RPMI7951 (cell line): ENCODE data around the gene SPAG16. TPM values are rescaled to one million over a fixed set of nuclear protein-coding genes. Genes with fewer than 3 reads are reported as not detected.
A peak's percentile ranks its signal among the peaks of the same experiment; 100 is the strongest.
"Not testable (repeated sequence)": the region's sequence is repeated elsewhere in the genome, so short reads cannot be mapped to it uniquely, and the experiment has no call there.

Experiments used
- DNase-seq: peaks from one replicate; pipeline ENCODE4 v3.0.0-alpha.2; 2012; ENCODE audit warnings: low read depth
- total RNA-seq: library from RNA; depleted of rRNA; stranded (reverse); fragments of >200 nt; shearing (Covaris generic); gene quantifications from 2 replicates; pipeline ENCODE4 v1.2.3, GENCODE V29; 2014

The SPAG16 gene
- total RNA-seq, 1 experiment from 2014 or later: 29.9 TPM

DNA sequence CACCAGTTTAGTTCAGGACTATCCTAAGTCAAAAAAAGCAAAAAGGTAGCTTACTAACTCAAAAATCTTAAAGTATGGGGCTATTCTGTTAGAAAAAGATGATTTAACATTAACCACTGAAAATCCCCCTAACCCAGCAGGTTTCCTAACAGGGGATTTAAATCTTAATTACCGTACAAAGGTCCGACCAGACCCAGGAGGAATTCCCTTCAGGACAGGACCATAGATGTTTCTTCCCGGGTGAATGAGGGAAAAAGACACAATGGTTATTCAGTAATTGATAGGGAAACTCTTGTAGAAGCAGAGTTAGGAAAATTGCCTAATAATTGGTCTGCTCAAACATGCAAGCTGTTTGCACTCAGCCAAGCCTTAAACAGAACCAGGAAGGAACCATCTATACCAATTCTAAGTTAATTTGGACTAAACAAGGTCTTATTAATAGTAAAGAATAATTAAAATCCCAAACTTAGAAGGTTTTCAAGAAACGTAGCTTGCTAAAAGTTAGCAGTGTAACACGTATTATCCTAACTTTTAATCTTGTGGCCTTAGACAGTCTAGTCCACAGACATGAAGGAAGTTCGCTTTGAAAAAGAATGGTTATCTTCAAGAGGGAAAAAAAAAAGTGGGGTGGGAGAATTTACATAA, 124.3 kb downstream of the SPAG16 start:
- DNase-seq: not testable (repeated sequence)

DNA sequence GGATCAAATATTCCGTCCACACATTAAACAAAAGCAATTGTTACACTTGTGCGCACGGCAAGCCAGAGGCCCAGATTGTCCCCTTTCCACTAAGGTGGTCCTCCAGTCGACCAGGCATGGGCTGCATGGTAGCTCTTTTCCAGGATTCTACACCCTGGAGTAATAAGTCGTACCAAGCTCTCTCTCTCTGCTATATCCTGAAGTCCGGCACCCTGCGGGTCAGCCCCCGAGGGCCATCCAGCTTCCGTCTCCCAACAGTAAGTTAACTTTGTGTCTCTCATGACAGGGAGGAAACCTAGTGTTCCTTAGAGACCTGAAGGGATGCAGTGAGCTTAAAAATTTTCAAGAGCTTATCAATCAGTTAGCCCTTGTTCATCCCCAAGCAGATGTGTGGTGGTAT, 126.4 kb downstream of the SPAG16 start:
- not testable (repeated sequence) for DNase-seq

DNA sequence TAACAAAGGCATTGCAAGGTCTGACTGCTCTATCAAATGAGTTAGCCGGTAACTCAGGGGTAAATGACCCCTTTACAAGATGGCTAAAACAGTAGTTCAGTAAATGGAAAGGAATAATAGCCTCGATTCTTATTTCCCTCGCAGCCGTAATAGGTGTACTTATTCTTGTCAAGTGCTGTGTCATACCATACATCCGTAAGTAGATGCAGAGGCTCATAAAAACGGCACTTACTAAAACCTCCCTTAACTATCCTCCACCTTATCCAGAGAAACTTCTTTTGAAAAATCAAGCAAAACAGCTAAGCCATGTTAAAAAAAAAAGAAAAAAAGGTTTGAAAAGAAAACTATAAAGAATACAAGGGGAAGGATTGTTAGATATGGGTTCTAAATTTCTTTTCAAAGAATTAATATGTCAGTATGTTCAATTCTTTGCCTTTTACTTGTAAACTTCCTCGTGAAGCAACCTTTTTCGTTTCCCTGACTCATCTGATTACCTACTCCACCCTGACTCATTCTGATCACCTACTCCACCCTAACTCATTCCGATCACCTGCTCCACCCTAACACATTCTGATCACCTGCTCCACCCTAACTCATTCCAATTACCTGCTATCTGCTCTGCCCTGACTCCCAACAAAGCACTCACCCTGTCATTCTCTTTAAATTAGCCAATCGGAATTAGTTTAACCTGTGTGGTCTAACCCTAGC, 127.5 kb downstream of the SPAG16 start:
- no peak for DNase-seq

DNA sequence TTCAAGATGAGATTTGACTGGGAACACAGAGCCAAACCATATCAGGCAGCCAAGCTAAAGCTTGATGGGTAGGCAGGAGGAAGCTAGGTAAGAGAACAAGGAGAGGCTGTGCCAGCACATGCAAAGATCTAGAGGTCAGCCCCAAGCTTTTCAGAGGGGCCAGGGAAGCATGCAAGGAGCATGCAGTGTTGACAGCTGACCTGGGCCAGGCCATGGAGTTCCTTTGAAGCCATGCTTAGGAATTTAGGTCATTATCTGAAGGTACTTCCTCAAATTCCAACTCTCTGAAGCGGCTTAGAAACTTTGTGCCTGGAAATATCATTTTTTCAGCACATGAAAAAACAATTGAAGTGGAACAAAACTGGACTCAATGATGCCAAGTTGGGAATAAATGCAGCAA, 130.8 kb downstream of the SPAG16 start:
- no peak for DNase-seq

DNA sequence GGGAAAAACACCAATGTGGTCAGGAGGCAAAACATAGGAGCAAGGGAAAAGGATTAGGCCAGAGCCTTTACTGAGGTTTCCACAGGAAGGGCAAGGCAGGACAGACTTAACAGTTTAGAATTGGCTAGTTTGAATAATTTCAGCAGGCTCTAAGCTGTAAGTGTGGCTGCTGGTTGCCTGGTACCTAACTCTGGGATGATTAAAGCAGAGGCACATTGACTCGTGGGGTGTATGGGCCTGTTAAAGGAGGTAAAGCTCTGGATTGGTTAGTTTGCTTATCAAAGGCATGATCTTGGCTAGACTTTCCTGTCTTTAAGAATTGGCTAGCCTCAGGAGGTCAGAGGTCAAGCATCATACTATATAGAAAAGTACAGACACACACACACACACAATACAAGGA, 132.6 kb downstream of the SPAG16 start:
- DNase-seq: no peak

DNA sequence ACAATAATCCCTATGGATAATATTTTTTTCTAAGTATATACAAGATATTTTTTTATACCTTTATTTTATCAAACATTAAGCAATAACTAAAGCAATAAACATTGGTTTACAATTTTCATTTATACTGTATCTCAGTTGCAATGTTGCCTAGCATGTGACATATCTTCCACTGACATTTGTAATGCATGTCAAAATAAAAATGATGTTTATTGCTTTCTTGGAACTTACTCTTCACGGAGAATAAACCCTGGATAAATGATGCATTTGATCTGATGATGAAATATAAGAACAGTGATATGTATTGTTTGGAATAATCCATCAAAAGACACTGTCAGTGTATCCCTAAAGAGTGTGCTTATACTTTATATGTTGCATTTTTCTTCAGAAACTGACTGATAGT, 135.7 kb downstream of the SPAG16 start:
- no peak for DNase-seq

DNA sequence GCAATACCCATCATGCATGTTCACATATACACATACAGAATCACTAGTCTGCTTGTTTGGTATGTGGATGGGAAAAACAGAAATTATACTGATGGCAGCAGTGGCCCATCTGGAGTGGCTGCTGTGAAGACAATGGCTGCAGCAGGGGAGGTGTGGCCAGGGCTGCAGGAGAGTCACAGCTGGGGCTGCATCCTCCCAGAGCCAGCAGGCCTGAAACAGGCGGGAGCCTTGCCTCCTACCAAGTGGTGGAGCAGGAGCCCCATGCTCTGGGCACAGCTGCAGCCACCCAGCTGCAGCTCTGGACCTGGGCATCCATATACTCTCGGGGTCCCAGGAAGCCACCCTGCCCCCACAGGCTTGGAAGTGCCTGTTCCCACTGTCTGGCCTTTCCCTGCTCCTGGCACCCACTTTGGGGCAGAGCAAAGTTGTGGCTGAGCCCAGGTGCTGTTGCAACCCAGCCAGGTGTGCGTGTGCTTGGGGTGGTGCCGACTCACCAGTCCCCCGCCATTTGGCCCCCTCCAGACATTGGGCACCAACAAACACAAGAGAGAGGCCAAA, 136.6 kb downstream of the SPAG16 start:
- no peak for DNase-seq

DNA sequence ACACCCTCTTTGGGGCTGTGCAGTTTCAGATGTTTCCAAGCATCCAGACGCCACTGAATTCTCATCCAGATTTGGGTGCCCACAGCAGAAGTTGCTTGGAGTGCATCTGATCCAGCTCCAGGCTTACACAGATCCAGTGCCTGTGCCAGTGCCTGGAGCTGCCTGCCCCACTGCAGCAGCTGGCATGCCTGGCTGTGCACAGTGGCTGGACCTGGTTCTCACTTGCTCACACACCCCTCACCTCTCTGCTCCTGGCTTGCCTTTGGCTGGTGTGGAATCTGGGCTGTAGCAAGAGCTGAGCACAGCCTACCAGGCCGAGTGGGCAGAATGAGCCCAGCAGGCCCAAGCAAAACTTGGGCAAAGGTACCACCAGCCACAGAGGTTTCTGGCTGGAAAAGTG, 137.9 kb downstream of the SPAG16 start:
- no peak for DNase-seq

DNA sequence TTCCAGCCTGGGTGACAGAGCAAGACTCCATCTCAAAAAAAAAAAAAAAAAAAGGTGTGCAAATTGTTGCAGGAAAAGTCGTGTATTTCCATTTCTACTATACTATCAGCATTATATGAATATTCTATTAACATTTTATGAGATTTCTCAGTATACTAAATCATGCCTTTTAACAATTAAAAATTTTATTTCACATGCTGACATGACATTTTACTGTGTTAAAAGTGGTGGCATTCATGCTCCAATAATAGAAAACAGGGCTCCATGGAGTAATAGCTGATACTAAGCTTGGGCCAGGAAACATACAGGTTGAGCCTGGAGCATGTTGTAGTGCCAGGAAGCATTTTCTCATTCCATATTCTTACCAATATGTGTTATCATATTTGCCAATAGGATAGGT, 141.4 kb downstream of the SPAG16 start:
- DNase-seq: no peak

DNA sequence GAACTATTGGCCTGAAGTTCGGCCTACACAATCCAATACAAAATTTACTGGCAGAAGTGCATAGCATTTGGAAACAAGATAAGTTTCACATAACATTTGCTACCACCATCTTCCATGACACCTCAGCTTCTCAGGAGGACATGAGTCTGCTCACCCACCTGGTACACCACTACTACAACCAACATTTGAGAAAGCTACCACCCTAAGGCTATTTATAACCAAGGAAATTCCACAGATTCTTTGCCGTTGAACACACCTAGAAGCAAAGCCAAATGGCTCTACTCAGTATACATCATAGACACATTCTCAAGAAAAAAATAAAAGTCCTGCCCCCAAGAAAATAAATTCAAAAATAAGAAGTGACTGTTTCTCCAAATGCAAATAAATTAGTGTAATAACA, 145.3 kb downstream of the SPAG16 start:
- DNase-seq: peak; percentile 2

DNA sequence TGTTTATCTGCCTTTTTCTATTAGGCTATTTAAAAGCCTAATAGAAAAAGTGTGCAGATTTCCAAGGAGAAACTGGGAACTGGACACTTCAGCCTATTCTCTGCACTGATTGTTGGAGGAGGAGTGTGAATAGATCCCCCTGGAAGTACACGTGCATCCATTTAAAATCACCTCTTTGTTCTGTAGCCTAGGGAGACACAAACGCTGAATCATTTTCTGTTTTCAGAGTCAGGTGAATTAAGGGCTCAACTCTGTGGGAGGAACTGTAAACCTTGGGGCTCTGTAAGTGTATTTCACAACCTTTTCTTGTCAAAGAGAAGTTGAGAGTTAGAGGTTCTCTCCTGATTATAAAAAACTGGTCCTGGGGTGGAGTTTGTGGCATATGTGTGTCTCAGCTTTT, 159.7 kb downstream of the SPAG16 start:
- DNase-seq: no peak

DNA sequence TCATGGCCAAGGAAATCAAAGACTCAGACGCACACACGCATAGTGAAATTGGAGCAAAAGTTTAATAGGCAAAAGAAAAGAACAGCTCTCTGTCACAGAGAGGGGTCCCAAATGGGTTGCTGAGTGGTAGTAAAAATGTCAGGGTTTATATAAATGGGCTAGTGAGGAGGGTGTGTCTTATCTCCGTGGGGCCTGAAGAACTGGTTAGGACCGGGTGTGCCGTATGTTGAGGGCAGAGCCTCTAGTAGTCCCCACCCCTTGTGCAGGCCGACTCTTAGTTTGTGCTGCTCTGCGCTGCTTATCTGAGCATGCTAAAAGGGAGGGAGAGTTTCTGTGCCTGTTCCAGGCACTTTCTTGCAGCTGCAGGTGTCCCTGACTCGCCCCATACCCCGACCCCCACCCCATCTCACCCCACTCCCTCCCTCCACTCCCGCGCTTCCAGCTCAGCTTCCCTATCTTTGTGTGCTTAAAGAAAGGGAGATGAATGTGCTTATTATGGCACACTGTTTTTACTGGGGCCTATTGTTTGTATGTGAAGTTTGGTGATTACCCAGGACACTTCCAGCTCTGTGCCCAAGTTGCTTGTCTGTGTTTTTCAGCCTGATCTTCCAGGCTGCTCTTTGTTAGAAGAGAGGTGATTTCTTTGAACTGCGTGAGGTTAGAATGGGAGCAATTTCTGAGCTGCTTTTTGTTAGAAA, 167.4 kb downstream of the SPAG16 start:
- no peak for DNase-seq

DNA sequence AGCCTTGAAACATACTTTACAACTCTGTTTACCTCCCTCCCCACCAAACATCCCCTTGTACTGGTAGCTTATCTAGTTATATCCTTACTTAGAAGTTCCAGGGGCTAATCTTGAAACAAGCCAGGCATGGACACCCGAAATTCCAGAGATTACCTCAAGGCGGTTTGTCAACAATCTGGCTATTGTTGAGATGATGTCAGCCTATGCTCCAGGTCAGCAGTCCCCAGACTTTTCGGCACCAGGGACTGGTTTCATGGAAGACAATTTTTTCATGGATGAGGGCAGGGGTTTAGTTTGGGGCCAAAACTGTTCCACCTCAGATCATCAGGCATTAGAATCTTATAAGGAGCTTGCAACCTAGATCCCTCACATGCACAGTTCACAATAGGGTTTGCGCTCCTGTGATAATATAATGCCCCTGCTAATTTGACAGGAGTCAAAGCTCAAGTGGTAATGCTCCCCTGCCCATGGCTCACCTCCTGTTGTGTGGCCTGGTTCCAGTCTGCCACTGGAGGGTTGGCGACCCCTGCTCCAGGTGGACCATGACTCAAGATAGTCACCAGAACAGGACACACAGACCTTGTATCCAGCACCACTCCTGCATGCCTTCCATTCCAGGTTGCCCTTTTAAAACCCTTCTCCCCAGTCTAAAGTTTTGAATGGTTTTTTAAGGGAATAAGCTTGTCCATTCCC, 171.2 kb downstream of the SPAG16 start:
- no peak for DNase-seq

DNA sequence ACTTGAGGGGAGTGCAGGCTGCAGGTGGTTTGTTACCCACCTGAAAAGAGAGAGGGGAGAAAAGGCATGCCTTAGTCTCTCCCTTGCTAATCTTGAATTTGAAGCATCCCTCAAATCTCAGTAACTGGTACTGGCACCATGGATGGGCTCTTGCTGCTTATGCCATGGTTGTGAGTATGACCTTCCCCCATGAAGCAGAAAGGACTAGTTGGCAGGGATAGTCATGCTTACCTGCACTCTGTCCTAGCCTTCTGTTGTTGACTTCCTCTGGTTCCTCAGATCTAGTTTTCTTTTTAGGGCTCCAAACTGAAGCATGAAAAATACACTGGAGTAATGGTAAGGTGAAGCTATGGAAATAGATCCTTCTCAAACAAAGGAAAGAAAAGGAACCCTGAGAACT, 191.2 kb downstream of the SPAG16 start:
- DNase-seq: no peak

DNA sequence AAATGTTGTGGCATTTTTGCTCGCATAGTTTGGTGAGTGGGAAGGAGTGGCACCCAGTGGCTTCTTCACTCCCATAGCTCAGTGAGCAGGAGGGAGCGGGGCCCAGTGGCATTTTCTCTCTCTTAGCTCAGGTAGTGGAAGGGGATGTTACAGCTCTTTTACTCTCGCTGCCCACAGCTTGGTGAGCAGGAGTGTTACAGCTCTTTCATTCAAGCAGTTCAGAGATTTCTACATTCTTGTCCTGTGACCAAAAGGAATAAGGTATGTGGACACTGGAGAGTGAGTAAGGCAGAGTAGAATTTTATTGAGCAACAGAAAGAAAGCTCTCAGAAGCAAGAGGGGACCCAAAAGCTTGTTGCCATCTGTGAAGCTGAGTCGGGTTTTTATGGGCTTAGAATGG, 192.4 kb downstream of the SPAG16 start:
- no peak for DNase-seq

DNA sequence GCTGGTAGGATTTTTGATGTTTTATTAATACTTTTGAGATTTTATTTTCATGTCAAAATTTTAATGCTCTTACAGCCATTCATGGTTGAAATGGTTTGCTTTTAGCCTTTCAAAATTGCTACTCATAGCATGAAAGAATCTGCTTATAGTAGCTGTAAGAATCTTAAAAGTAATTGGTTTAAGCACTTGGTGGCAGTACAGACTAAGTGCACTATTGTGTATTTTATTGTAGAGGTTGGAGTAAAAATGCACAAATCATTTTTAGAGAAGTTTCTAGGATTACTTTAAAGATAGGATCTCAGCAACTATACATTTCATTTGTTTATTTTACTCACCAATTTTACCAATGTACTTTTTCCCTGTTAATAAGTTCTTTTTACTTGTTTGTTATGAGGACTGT, 205.8 kb downstream of the SPAG16 start:
- no peak for DNase-seq

DNA sequence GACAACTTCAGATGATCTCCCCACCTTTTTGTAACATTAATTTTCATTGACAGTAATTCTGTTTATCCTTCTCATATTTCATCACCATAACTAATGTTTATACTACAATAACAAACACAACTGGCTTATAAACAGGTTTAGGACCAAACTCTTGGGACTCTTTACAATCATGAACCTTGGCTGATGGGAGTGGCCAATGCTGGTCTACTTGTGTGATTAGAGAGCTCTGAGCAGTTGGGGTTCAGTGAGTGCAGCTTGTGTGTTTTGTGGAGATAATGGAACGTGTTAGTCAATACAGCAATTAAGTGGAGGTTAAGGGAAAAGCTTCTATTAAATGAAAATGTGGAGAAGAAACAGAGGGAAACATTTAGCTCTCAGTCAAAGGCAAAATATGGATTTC, 207.1 kb downstream of the SPAG16 start:
- no peak for DNase-seq

DNA sequence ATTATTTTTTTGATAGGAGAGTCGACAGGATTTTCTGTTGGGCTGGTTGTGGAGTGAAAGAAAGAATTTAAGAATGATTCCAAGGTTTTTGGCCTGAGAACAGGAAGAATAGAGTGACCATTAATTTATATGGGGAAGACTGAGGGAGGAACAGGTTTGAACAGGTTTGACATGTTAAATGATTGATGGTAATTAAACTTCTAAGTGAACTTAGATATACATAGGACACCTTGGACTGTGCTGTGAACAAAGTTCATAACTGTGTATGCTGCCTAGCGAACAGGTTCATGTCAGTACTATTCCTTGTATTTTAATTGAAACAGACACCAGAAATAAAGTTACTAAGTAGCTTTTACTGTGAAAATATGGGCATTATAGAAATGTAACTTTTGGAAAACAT, 212.0 kb downstream of the SPAG16 start:
- no peak for DNase-seq

DNA sequence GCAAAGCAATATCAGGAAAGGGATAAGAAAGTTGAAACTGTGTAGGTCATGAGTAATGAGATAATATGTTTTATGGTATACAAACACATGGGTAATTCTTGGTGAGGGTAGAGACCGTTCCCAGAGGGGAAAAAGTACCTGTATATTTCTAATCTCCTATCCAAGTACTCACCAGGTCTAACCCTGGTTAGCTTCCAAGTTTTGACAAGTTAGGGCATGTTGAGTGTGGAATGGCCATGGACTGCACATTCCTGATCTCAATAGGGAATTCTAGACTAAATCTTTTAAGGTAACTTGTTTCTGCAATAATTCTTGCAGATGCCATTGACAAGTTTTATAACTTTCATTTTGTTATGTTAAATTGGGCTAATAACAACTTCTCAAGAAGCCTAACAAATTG, 216.6 kb downstream of the SPAG16 start:
- no peak for DNase-seq

DNA sequence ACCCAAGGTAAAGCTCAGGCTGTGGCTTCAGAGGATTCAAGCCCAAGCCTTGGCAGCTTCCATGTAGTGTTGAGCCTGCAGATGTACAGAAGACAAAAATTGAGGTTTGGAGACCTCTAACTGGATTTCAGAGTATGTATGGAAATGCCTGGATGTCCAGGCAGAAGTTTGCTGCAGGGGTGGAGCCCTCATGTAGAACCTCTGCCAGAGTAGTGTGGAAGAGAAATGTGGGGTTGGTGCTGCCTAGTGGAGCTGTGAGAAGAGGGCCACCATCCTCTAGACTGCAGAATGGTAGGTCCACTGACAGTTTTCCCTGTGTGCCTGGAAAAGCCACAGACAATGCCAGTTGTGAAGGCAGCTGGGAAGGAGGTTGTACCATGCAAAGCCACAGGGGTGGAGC, 239.9 kb downstream of the SPAG16 start:
- no peak for DNase-seq

DNA sequence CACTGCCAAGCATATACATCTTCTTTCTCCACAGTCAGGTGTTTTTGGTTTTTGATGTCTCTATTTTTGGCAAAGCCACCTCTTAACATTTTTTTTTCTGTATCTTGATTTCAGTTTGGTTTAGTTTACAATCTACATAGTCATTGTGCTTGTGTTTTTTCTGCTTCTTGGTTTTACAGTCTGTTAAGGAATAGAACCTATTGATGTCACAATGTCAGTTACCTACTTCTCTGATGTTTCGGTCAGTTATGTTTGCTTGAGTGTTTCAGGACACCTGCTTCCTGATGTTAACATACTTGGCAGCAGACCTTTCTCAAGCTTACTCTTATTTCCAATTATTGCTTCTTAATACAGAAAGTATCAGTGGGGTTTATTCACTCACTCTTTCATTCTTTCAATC, 253.3 kb downstream of the SPAG16 start:
- DNase-seq: no peak

DNA sequence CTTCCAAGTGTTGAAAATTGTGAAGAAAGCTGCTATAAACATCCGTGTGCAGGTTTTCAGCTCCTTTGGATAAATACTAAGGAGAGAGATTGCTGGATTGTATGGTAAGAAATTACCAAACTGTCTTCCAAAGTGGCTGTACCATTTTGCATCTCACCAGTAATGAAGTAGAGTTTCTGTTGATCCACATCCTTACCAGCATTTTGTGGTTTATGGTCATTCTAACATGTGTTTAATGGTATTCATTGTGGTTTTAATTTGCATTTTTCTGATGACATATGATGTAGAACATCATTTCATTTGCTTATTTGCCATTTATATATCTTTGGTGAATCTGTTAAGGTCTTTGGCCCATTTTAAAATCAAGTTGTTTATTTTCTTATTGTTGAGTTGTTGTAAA, 260.7 kb downstream of the SPAG16 start:
- no peak for DNase-seq
